GM12801 (cell line): ENCODE measurements around the gene CABP2.

ENCODE experiments used
- TF ChIP-seq, protein P1 (sequence below): IDR thresholded peaks from one replicate; pipeline ENCODE4 v1.5.1; 2011; ENCODE audit warnings: control low read depth; ENCODE audit not compliant: insufficient read length; ENCODE audit errors: extremely low read depth

The CABP2 gene

DNA sequence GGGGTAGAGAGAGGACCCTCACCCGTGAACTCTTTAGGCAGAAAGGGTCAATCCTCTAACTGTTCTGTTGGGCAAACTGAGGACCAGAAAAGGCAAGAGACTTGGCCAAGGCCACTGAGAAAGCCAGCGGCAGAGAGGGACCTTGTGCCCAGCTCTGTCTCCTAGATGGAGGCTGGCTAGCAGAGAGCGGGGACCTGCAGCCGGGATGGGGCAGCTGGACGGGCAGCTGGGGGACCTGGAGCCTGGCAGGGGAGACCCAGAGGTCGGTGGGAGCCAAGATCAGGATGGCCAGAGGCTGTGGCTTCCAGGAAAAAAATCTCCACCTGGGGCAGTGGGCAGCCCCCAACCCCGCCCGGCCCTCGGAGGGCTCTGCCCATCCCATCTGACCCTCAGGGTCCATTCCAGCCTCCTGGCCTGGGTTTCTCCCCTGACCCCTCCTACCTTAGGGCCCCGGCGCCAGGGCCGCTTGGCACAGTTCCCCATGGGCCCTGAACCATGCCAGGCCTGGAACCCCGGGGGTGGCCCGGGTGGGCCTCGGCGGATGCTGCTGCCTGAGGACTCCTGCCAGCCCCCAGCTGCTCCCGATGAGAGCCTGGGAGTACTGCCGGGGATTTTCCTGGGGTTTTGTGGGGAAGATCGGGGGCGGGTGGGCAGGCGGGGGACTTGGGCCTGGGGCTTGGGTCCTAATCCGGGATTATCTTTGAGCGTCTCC lies at the start of gene CABP2:
CABP2 (minus strand) TSS at position 603 of the 712 bp plus-strand sequence; CDS start at position 483, 120 bp downstream.
- TF ChIP-seq, protein P1, sequence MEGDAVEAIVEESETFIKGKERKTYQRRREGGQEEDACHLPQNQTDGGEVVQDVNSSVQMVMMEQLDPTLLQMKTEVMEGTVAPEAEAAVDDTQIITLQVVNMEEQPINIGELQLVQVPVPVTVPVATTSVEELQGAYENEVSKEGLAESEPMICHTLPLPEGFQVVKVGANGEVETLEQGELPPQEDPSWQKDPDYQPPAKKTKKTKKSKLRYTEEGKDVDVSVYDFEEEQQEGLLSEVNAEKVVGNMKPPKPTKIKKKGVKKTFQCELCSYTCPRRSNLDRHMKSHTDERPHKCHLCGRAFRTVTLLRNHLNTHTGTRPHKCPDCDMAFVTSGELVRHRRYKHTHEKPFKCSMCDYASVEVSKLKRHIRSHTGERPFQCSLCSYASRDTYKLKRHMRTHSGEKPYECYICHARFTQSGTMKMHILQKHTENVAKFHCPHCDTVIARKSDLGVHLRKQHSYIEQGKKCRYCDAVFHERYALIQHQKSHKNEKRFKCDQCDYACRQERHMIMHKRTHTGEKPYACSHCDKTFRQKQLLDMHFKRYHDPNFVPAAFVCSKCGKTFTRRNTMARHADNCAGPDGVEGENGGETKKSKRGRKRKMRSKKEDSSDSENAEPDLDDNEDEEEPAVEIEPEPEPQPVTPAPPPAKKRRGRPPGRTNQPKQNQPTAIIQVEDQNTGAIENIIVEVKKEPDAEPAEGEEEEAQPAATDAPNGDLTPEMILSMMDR: no peak

DNA sequence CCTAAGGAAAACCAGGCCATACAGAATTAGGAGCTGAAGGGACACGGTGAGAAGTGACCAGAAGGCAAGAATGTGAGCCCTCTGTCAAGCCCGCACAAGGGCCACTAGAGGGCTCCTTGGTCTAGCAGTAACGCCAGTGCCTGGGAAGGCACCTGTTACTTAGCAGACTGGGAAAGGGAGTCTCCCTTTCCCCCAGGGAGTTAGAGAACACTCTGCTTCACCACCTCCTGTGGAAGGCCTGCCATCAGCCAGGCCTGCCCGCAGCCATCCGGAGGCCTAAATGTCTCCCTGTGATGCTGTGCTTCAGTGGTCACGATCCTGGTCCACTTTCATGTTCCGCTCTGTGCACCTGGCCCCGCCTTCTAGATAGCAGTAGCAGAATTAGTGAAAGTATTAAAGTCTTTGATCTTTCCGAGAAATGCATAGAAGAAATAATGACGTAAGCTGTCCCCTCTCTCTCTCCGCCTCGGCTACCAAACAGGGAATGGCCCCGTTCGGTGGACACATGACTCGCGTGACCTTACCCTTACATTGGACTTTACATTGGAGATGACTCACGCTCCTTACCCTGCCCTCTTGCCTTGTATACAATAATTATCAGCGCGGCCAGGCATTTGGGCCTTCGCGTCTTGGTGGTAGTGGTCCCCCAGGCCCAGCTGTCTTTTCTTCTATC lies 49.6 kb upstream of the CABP2 start:
- TF ChIP-seq, protein P1: no peak

DNA sequence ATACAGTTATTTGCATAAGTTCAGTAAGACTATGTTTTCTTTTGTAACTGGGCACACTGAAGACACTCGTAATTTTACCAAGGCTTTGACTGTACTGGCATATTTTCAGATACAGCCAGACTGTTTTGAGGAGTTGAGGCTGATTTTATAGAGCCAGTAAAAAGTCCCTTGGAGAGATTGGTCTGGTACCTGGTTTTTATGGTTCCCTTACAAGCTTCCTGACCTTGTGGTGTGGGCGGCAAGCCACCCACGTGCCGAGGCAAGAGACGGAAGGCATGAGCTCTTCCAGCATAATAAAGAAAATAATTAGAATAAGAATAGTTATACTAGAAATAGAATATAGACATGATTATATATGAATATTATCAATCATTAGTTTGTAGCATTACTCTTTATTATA lies 49.1 kb upstream of the CABP2 start:
- TF ChIP-seq, protein P1: no peak

DNA sequence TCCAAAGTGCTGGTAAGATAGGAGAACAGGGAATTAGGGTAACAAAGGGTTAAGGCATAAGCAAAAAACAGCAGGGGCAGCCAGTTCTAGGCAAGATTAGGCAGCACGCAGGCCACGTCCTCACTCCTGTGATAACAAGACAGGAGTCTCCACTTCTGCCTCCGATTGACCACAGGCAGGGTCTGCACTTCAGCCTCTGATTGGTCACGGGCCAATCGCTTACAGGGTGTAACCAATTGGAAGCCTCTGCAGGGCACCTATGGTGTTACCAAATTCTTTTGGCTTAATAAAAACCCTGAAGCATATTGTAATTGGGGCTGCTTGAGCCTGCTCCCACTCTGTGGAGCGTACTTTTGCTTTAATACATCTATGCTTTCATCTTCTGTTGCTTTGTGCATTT lies 48.2 kb upstream of the CABP2 start:
- TF ChIP-seq, protein P1: no peak

DNA sequence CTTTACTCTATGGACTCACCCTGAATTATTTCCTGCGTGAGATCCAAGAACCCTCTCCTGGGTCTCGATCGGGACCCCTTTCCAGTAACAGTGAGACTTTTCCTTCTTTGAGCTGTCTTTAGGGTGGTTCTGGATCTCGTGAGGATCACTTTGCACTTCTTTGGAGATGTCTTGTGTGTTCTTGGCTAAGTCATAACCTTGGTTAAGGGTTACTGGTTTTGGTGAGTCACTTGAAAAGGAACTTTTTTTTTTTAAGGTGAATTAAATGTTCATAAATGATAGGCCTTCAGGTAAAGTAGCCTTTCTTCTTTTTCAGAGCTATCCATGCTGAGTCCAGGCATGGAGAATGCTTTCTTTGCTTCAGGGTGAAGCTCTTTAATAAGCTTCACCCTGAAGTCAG lies 41.0 kb upstream of the CABP2 start:
- TF ChIP-seq, protein P1: no peak

DNA sequence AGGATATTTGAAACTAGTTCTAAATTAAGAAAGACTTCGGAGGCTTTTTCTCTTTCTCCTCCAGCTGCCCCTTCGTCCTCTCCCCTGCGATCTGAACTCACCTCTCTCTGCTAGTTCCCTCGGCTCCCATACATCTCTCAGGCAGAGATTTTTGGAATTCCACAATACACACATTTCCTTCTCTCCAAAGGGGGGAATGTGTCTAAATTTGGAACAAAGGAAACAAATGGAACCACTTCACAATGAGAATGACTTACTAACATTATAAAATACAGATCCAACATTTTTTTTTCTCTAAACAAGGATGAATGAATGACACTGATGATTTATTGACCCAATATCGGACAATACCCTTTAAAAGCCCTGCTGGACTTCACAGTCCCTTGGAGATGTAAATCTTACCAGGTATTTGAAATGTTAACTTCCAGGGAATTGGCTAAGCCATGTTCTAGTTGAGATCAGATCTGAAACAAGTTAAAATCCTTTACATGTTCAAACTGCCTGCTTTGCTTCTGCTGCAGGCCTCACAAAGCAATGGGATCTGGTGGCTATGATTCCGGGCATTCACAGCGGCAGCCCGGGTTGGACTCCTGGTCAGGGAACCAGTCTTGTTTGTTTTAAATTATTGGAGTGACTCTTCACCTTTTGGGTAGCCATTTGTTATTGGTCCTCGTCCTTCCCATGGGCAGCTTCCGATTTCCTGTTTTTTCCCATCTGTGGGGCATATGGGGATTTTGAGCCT lies 39.9 kb upstream of the CABP2 start:
- TF ChIP-seq, protein P1: no peak

DNA sequence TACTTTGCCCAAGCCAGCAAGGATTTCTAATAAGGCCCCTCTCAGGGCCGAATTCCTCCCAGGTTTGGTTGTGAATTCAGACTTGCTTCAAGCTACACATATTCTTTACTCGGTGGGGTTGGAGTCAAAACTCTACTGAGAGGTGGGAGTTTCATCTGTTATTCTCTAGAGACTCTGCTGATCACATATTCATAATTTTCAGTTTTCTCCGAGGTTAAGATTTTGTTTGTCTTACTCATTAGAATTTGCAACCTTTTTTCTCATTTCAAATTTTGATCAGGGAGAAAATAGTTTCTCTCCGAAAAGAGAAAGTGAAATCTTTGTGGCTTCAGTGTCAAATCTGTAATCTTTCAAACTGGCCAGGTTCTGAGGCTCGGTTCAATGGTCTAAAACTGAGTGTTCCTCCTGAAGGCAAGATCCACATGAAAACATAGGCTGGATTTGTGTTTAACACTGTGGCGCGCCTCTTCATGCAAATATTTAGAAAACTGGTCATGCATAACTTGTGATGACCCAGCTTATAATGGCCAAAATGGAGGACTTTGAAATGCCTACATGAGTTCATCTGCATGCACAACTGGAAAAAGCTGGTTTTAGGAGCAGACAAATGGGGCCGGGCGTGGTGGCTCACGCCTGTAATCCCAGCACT lies 38.8 kb upstream of the CABP2 start:
- TF ChIP-seq, protein P1: no peak
